H1 (cell line): ENCODE results near the gene RAPGEF1. TPM values are rescaled to one million over a fixed set of nuclear protein-coding genes. Genes with fewer than 3 reads are reported as not detected.

Source experiments
- CTCF ChIA-PET: fragments of 300-600 bp; sonication (Branson Sonifier 250); formaldehyde crosslinking; loops from one replicate; lab custom pipeline; 2021; ENCODE audit not compliant: partially characterized antibody; lab: Charles Lee
- POLR2A ChIA-PET: fragments of 300-600 bp; sonication (Branson Sonifier 250); formaldehyde crosslinking; loops from one replicate; lab custom pipeline; 2021; ENCODE audit warnings: inconsistent platforms; ENCODE audit not compliant: partially characterized antibody; lab: Charles Lee
- DNase-seq, 2 experiments: peaks; one replicate each; pipeline versions ENCODE4 v3.0.0 to v3.0.0-alpha.2; 2010 to 2022; ENCODE audit warnings: low spot score in 2 of 2, low read depth in 1 of 2, mixed read lengths in 1 of 2
- FAIRE-seq: peaks from 2 replicates; lab custom pipeline; 2011; peaks lifted over from hg19 to GRCh38; lab: Jason Lieb, UNC
- H2AFZ ChIP-seq: 2 replicates; pipeline ENCODE4 v1.8.1; 2012; ENCODE audit warnings: low read length, inconsistent platforms
- H2AK5ac ChIP-seq: 2 replicates; pipeline ENCODE4 v1.6.1; 2013; ENCODE audit warnings: low read depth, low read length
- H2BK120ac ChIP-seq: replicated peaks from 2 replicates; pipeline ENCODE3; 2013; ENCODE audit warnings: low read depth, low read length, inconsistent platforms
- H2BK12ac ChIP-seq: 2 replicates; pipeline ENCODE4 v1.6.1; 2013; ENCODE audit warnings: low read depth, low read length
- H2BK15ac ChIP-seq: 2 replicates; pipeline ENCODE4 v1.6.1; 2013; ENCODE audit warnings: low read length
- H2BK20ac ChIP-seq: 2 replicates; pipeline ENCODE4 v1.6.1; 2013; ENCODE audit warnings: low read length
- H2BK5ac ChIP-seq: 2 replicates; pipeline ENCODE4 v1.6.1; 2013; ENCODE audit warnings: low read depth, low read length
- H3K14ac ChIP-seq: 2 replicates; pipeline ENCODE4 v1.6.1; 2013; ENCODE audit warnings: inconsistent platforms; ENCODE audit not compliant: insufficient read length
- H3K18ac ChIP-seq: 2 replicates; pipeline ENCODE4 v1.6.1; 2013; ENCODE audit warnings: low read length; ENCODE audit errors: extremely low read depth
- H3K23ac ChIP-seq: 2 replicates; pipeline ENCODE4 v1.6.1; 2013; ENCODE audit warnings: inconsistent platforms; ENCODE audit not compliant: insufficient read length
- H3K23me2 ChIP-seq: 2 replicates; pipeline ENCODE4 v1.6.1; 2013; ENCODE audit warnings: low read depth, low read length
- H3K27ac ChIP-seq: 2 replicates; pipeline ENCODE4 v1.6.1; 2011; ENCODE audit warnings: low read depth, low read length, inconsistent platforms
- H3K27me3 ChIP-seq, 4 experiments: replicated peaks in 1 of 4; 1 replicate in 1 of 4; 2 replicates in 3 of 4; pipeline versions ENCODE4 v1.6.1 to v1.8.1; 2011 to 2013; ENCODE audit warnings: low read length in 3 of 4, mild to moderate bottlenecking in 3 of 4, inconsistent platforms in 2 of 4, mixed read lengths in 2 of 4, moderate library complexity in 1 of 4; ENCODE audit not compliant: control insufficient read depth in 3 of 4, insufficient read depth in 3 of 4; ENCODE audit errors: extremely low read depth in 1 of 4
- H3K36me3 ChIP-seq, 4 experiments: 2 replicates each; pipeline versions ENCODE4 v1.6.1 to v1.8.1; 2011 to 2013; ENCODE audit warnings: mild to moderate bottlenecking in 4 of 4, low read length in 3 of 4, moderate library complexity in 2 of 4, control low read depth in 1 of 4, inconsistent platforms in 1 of 4; ENCODE audit not compliant: insufficient read depth in 4 of 4, control insufficient read depth in 2 of 4
- H3K4ac ChIP-seq: replicated peaks from 2 replicates; pipeline ENCODE3; 2013; ENCODE audit warnings: low read length, low read depth, mixed read lengths, inconsistent platforms; ENCODE audit not compliant: insufficient read length
- H3K4me1 ChIP-seq, 4 experiments: replicated peaks in 1 of 4; 1 replicate in 1 of 4; 2 replicates in 3 of 4; pipeline versions ENCODE4 v1.6.1 to v1.8.1; 2011 to 2013; ENCODE audit warnings: low read length in 3 of 4, inconsistent platforms in 2 of 4, mixed read lengths in 1 of 4; ENCODE audit not compliant: insufficient read depth in 4 of 4, control insufficient read depth in 3 of 4
- H3K4me2 ChIP-seq, 2 experiments: 2 replicates each; pipeline versions ENCODE4 v1.6.1 to v1.8.1; 2011 to 2013; ENCODE audit warnings: low read depth in 2 of 2, low read length in 2 of 2, control low read depth in 1 of 2, inconsistent platforms in 1 of 2, mild to moderate bottlenecking in 1 of 2; ENCODE audit not compliant: insufficient read depth in 1 of 2
- H3K4me3 ChIP-seq, 4 experiments: fragments of 200-600, 300-600 bp in 1 of 4; sonication (generic), shearing (Covaris generic), sonication (Bioruptor Twin) in 1 of 4; 2 replicates each; pipeline versions ENCODE4 v1.5.1 to v1.8.1; 2011 to 2016; ENCODE audit warnings: low read length in 4 of 4, low read depth in 3 of 4, control low read depth in 2 of 4, inconsistent platforms in 2 of 4, mild to moderate bottlenecking in 2 of 4, mixed read lengths in 1 of 4, moderate library complexity in 1 of 4; ENCODE audit not compliant: insufficient read depth in 2 of 4; ENCODE audit errors: extremely low read depth in 1 of 4
- H3K56ac ChIP-seq: replicated peaks from 2 replicates; pipeline ENCODE3; 2013; ENCODE audit warnings: low read depth, mild to moderate bottlenecking, mixed read lengths, low read length, inconsistent platforms; ENCODE audit not compliant: insufficient read length
- H3K79me1 ChIP-seq: 2 replicates; pipeline ENCODE4 v1.6.1; 2013; ENCODE audit warnings: low read depth, low read length, control low read depth
- H3K79me2 ChIP-seq, 2 experiments: 2 replicates each; pipeline versions ENCODE4 v1.6.1 to v1.8.1; 2012 to 2013; ENCODE audit warnings: low read length in 2 of 2, mild to moderate bottlenecking in 2 of 2, inconsistent platforms in 1 of 2; ENCODE audit not compliant: insufficient read depth in 2 of 2, control insufficient read depth in 1 of 2
- H3K9ac ChIP-seq, 4 experiments: replicated peaks in 1 of 4; 1 replicate in 1 of 4; 2 replicates in 3 of 4; pipeline versions ENCODE4 v1.6.1 to v1.8.1; 2011 to 2013; ENCODE audit warnings: low read depth in 3 of 4, low read length in 3 of 4, control low read depth in 2 of 4, mild to moderate bottlenecking in 2 of 4, moderate library complexity in 2 of 4, inconsistent platforms in 1 of 4; ENCODE audit errors: extremely low read depth in 1 of 4
- H3K9me3 ChIP-seq, 2 experiments: 2 replicates each; pipeline versions ENCODE4 v1.6.1 to v1.8.1; 2012 to 2013; ENCODE audit warnings: mild to moderate bottlenecking in 2 of 2, moderate library complexity in 2 of 2, control low read depth in 1 of 2, inconsistent platforms in 1 of 2, low read depth in 1 of 2, low read length in 1 of 2, mixed read lengths in 1 of 2; ENCODE audit not compliant: insufficient read depth in 2 of 2
- H4K20me1 ChIP-seq, 2 experiments: replicated peaks in 1 of 2; 2 replicates each; pipeline versions ENCODE3 to v1.8.1; 2011 to 2013; ENCODE audit warnings: inconsistent platforms in 2 of 2, low read length in 2 of 2, mild to moderate bottlenecking in 1 of 2; ENCODE audit not compliant: insufficient read depth in 2 of 2, control insufficient read depth in 1 of 2
- H4K5ac ChIP-seq: 2 replicates; pipeline ENCODE4 v1.6.1; 2013; ENCODE audit warnings: low read length, low read depth, mixed read lengths, inconsistent platforms; ENCODE audit not compliant: insufficient read length
- H4K8ac ChIP-seq: 2 replicates; pipeline ENCODE4 v1.8.0; 2013; ENCODE audit warnings: mild to moderate bottlenecking, moderate library complexity, low read length, inconsistent platforms; ENCODE audit not compliant: insufficient read depth; ENCODE audit errors: extremely low read depth
- H4K91ac ChIP-seq: replicated peaks from 2 replicates; pipeline ENCODE3; 2013; ENCODE audit warnings: low read length, mixed read lengths, inconsistent platforms; ENCODE audit not compliant: insufficient read length
- CHD2 ChIP-seq: IDR thresholded peaks from 2 replicates; pipeline ENCODE4 v1.6.1; 2012; ENCODE audit warnings: low read length, improper control_type of control experiment
- CTBP2 ChIP-seq: IDR thresholded peaks from 2 replicates; pipeline ENCODE4 v1.7.0; 2011; ENCODE audit warnings: borderline replicate concordance, mild to moderate bottlenecking, moderate library complexity, mixed read lengths, low read length; ENCODE audit not compliant: insufficient read depth, insufficient read length
- HDAC2 ChIP-seq, 2 experiments: fragments of 300-600 bp in 1 of 2; sonication (generic) in 1 of 2; IDR thresholded peaks; 2 replicates each; pipeline ENCODE4 v1.6.1; 2011 to 2012; ENCODE audit warnings: low read depth in 2 of 2, low read length in 2 of 2, mild to moderate bottlenecking in 2 of 2, moderate library complexity in 2 of 2, borderline replicate concordance in 1 of 2, inconsistent platforms in 1 of 2
- KDM4A ChIP-seq: IDR thresholded peaks from one replicate; pipeline ENCODE4 v1.7.1; 2012; ENCODE audit warnings: low read depth, mild to moderate bottlenecking, moderate library complexity, low read length, inconsistent platforms; ENCODE audit not compliant: severe bottlenecking
- NANOG ChIP-seq: IDR thresholded peaks from 2 replicates; pipeline ENCODE4 v1.6.1; 2011; ENCODE audit warnings: low read length, low read depth, mild to moderate bottlenecking, inconsistent platforms; ENCODE audit not compliant: insufficient read depth, poor library complexity, severe bottlenecking
- SAP30 ChIP-seq: fragments of 300-600 bp; sonication (generic); IDR thresholded peaks from 2 replicates; pipeline ENCODE4 v1.7.1; 2012; ENCODE audit warnings: low read length, moderate library complexity, mild to moderate bottlenecking, inconsistent platforms; ENCODE audit not compliant: insufficient read depth, insufficient replicate concordance
- TAF1 ChIP-seq: IDR thresholded peaks from 2 replicates; pipeline ENCODE4 v1.6.1; 2011; ENCODE audit warnings: mild to moderate bottlenecking, low read depth, low read length
- TAF7 ChIP-seq: optimal IDR thresholded peaks from 2 replicates; pipeline ENCODE3; 2011; ENCODE audit warnings: low read depth, mild to moderate bottlenecking, inconsistent platforms, low read length, moderate library complexity, borderline replicate concordance
- TEAD4 ChIP-seq: IDR thresholded peaks from 2 replicates; pipeline ENCODE4 v1.6.1; 2012; ENCODE audit warnings: low read depth, low read length, inconsistent platforms, mixed read lengths
- ZNF274 ChIP-seq: IDR thresholded peaks from 2 replicates; pipeline ENCODE4 v1.7.0; 2012; ENCODE audit warnings: low read length, borderline replicate concordance; ENCODE audit errors: extremely low read depth
- WGBS, 2 experiments: shearing (Covaris generic) in 1 of 2; methylation state at CpG; one replicate each; pipeline versions ENCODE4 v1.1.6 to v1.1.7; 2013 to 2015; ENCODE audit warnings: low lambda C conversion rate in 2 of 2, mixed read lengths in 2 of 2, inconsistent platforms in 1 of 2, low coverage in 1 of 2, missing lambda C conversion rate in 1 of 2; ENCODE audit not compliant: insufficient replicate concordance in 2 of 2, insufficient coverage in 1 of 2, insufficient read length in 1 of 2; ENCODE audit errors: extremely low coverage in 1 of 2, missing lambda C conversion rate in 1 of 2; 5-methylcytosine and 5-hydroxymethylcytosine counted together
- polyA plus RNA-seq, 7 experiments: library from polyadenylated mRNA; depleted of rRNA in 3 of 7; stranded (reverse) in 5 of 7; unstranded in 2 of 7; fragments of >200 nt in 5 of 7; fragments of 200-250 nt in 2 of 7; gene quantifications; 1 replicate in 5 of 7; 2 replicates in 1 of 7; 4 replicates in 1 of 7; pipeline versions ENCODE4 v1.2.1 to v1.2.3, GENCODE V29; 2011 to 2013; ENCODE audit warnings: missing spikeins in 2 of 7, mixed read lengths in 2 of 7
- total RNA-seq: library from RNA; stranded (reverse); fragmentation: NEBNext Ultra II Directional; extraction: Animal tissue kit (Norgen Biotek cat#: 25700); gene quantifications from 2 replicates; pipeline ENCODE4 v1.2.1, GENCODE V29; 2021

RAPGEF1 gene
- total and polyA plus RNA-seq, 2 of the 8 experiments (the other 6 are each of a cell fraction or from before 2014, with no cell fraction given): 29.7 to 78.9 TPM

- H3K4me2 ChIP-seq: no peak overlapping the region
- no peak for TF ChIP-seq NANOG
- TF ChIP-seq HDAC2 (IDR thresholded peaks at IDR 0.05; ENCODE audit: borderline replicate concordance in 1 of 2, low read depth in 2 of 2, low read length in 2 of 2): no peak
- TF ChIP-seq SAP30: no peak
- TF ChIP-seq ZNF274: no peak
- TF ChIP-seq TAF1: no peak
- TF ChIP-seq CTBP2: no peak
- TF ChIP-seq TAF7: no peak
- no peak for TF ChIP-seq CHD2
- no peak for TF ChIP-seq TEAD4
- no peak for TF ChIP-seq KDM4A
- H3K18ac ChIP-seq: no peak overlapping the region
- H3K4ac ChIP-seq: no peak overlapping the region
- H2AFZ ChIP-seq: no peak overlapping the region
- no peaks in the 10 kb centered on the region for H3K79me2 ChIP-seq
- 92% methylated on average over 27 of the region's 27 CpGs; no CpG with 5 or more reads in 1 of the 2 experiments for WGBS, 2 experiments
- no peak overlapping the region for H3K9ac ChIP-seq
- no peak overlapping the region for H2BK15ac ChIP-seq
- no peak overlapping the region for H3K14ac ChIP-seq
- H2BK5ac ChIP-seq: no peak overlapping the region
- H3K79me1 ChIP-seq: no peaks in the 10 kb centered on the region
- H4K5ac ChIP-seq: no peak overlapping the region
- ChIA-PET POLR2A (no interaction called here), CTCF (no interaction called here)
- H2BK120ac ChIP-seq: no peak overlapping the region
- no peaks in the 10 kb centered on the region for H3K23me2 ChIP-seq
- no peak overlapping the region for H3K4me3 ChIP-seq
- no peak overlapping the region for H3K56ac ChIP-seq
- H2BK20ac ChIP-seq: no peak overlapping the region
- H4K20me1 ChIP-seq: peaks cover 0 to 5% of the 10 kb centered on the region in 2 experiments
- H3K9me3 ChIP-seq: no peaks in the 10 kb centered on the region
- no peaks in the 10 kb centered on the region for H3K27me3 ChIP-seq
- H3K23ac ChIP-seq: no peak overlapping the region
- H3K4me1 ChIP-seq: no peaks in the 10 kb centered on the region
- no peak overlapping the region for H2BK12ac ChIP-seq
- no peak overlapping the region for H2AK5ac ChIP-seq
- DNase-seq (no peak), FAIRE-seq (no peak)
- H4K8ac ChIP-seq: no peak overlapping the region
- no peak overlapping the region for H4K91ac ChIP-seq
- H3K36me3 ChIP-seq: peaks cover 2 to 10% (median 4%) of the 10 kb centered on the region in 4 experiments; a peak in 6 of 8 replicates
- no peak overlapping the region for H3K27ac ChIP-seq
These were observed 157.2 kb downstream of the RAPGEF1 start for GRCh38 chr9:131582466-131583336.
